HG03097 (cell line): ENCODE data around the gene GNRH2.
"Not testable (repeated sequence)": the region's sequence is repeated elsewhere in the genome, so short reads cannot be mapped to it uniquely, and the experiment has no call there.

Experiments
- ATAC-seq: cut with Tn5 transposase; IDR thresholded peaks from one replicate; pipeline ENCODE4 v1.9.1; 2021; ENCODE audit not compliant: unreplicated experiment, low FRiP score

Gene GNRH2

GRCh38 chr20:3072530-3073250 is 29.3 kb downstream of the GNRH2 start:
- no peak for ATAC-seq

GRCh38 chr20:3073251-3073643 is 29.8 kb downstream of the GNRH2 start:
- not testable (repeated sequence) for ATAC-seq

GRCh38 chr20:3074812-3075211 is 31.4 kb downstream of the GNRH2 start:
- ATAC-seq: no peak

GRCh38 chr20:3075315-3075714 is 31.9 kb downstream of the GNRH2 start:
- not testable (repeated sequence) for ATAC-seq

GRCh38 chr20:3077618-3078134 is 34.3 kb downstream of the GNRH2 start:
- no peak for ATAC-seq

- ATAC-seq: no peak
These were observed 37.5 kb downstream of the GNRH2 start for GRCh38 chr20:3080939-3081388.

- no peak for ATAC-seq
These were observed 38.2 kb downstream of the GNRH2 start for GRCh38 chr20:3081641-3082040.

- no peak for ATAC-seq
These were observed 39.0 kb downstream of the GNRH2 start for GRCh38 chr20:3082306-3082951.

GRCh38 chr20:3082955-3083952 is 39.8 kb downstream of the GNRH2 start:
- no peak for ATAC-seq

GRCh38 chr20:3084283-3084985 is 41.0 kb downstream of the GNRH2 start, which contains the start of gene AVP:
TSS of gene AVP (minus strand) at chr20:3084724. CDS start at chr20:3084674, 50 bp downstream.
- no peak for ATAC-seq

GRCh38 chr20:3084986-3085360 is 41.6 kb downstream of the GNRH2 start:
- ATAC-seq: no peak

GRCh38 chr20:3085571-3086072 is 42.2 kb downstream of the GNRH2 start:
- no peak for ATAC-seq

- no peak for ATAC-seq
These were observed 44.6 kb downstream of the GNRH2 start for GRCh38 chr20:3088031-3088430.

GRCh38 chr20:3090565-3090964 is 47.1 kb downstream of the GNRH2 start:
- ATAC-seq: no peak

- no peak for ATAC-seq
These were observed 49.4 kb downstream of the GNRH2 start for GRCh38 chr20:3092611-3093379.

GRCh38 chr20:3093861-3094361 is 50.5 kb downstream of the GNRH2 start:
- ATAC-seq: no peak

GRCh38 chr20:3094848-3095629 is 51.6 kb downstream of the GNRH2 start:
- ATAC-seq: no peak
